CD14-positive monocyte (primary cell): ENCODE data around the gene BDKRB2. TPM values are rescaled to one million over a fixed set of nuclear protein-coding genes. Genes with fewer than 3 reads are reported as not detected.

Source experiments
- DNase-seq, 3 donors: peaks; one replicate each; pipeline ENCODE4 v3.0.0-alpha.2; 2011 to 2022
- H2AFZ ChIP-seq: 2 replicates; pipeline ENCODE4 v1.6.0; 2012; ENCODE audit warnings: mild to moderate bottlenecking, low read depth, low read length, inconsistent platforms; ENCODE audit not compliant: insufficient read depth, poor library complexity, severe bottlenecking
- H3K27ac ChIP-seq, 2 donors: 1 replicate in 1 of 2; 2 replicates in 1 of 2; pipeline ENCODE4 v1.5.1; 2012 to 2013; ENCODE audit warnings: low read length in 2 of 2, control low read depth in 1 of 2, inconsistent platforms in 1 of 2, low read depth in 1 of 2, mild to moderate bottlenecking in 1 of 2
- H3K27me3 ChIP-seq, 2 donors: one replicate each; pipeline versions ENCODE4 v1.6.0 to v1.6.1; 2011 to 2013; ENCODE audit warnings: low read length in 2 of 2; ENCODE audit not compliant: control insufficient read depth in 2 of 2, insufficient read depth in 2 of 2
- H3K36me3 ChIP-seq, 2 donors: replicated peaks in 1 of 2; 1 replicate in 1 of 2; 2 replicates in 1 of 2; pipeline versions ENCODE4 v1.5.1 to v1.6.1; 2012 to 2013; ENCODE audit warnings: low read length in 2 of 2, control low read depth in 1 of 2, inconsistent platforms in 1 of 2, mild to moderate bottlenecking in 1 of 2; ENCODE audit not compliant: insufficient read depth in 2 of 2, control insufficient read depth in 1 of 2
- H3K4me1 ChIP-seq, 2 donors: 1 replicate in 1 of 2; 2 replicates in 1 of 2; pipeline versions ENCODE4 v1.5.1 to v1.6.1; 2012 to 2013; ENCODE audit warnings: low read length in 2 of 2, control low read depth in 1 of 2, inconsistent platforms in 1 of 2, mild to moderate bottlenecking in 1 of 2, moderate library complexity in 1 of 2; ENCODE audit not compliant: insufficient read depth in 2 of 2, control insufficient read depth in 1 of 2
- H3K4me2 ChIP-seq: replicated peaks from 2 replicates; pipeline ENCODE3; 2012; ENCODE audit warnings: low read length, moderate library complexity, mild to moderate bottlenecking; ENCODE audit not compliant: poor library complexity, severe bottlenecking; ENCODE audit errors: extremely low read depth
- H3K4me3 ChIP-seq, 3 experiments: fragments of 200-600 bp in 1 of 3; sonication (generic) in 1 of 3; replicated peaks in 1 of 3; 1 replicate in 2 of 3; 2 replicates in 1 of 3; pipeline ENCODE4 v1.5.1; 2011 to 2013; ENCODE audit warnings: low read length in 3 of 3, mild to moderate bottlenecking in 3 of 3, control low read depth in 2 of 3, low read depth in 2 of 3, inconsistent platforms in 1 of 3, moderate library complexity in 1 of 3
- H3K79me2 ChIP-seq: 2 replicates; pipeline ENCODE4 v1.6.0; 2012; ENCODE audit warnings: mild to moderate bottlenecking, control low read depth, inconsistent platforms, low read length, moderate library complexity; ENCODE audit not compliant: insufficient read depth
- H3K9ac ChIP-seq: 2 replicates; pipeline ENCODE4 v1.6.0; 2017; ENCODE audit warnings: low read length, mild to moderate bottlenecking; ENCODE audit not compliant: insufficient read depth, poor library complexity, severe bottlenecking
- H3K9me3 ChIP-seq, 2 donors: replicated peaks in 1 of 2; 1 replicate in 1 of 2; 2 replicates in 1 of 2; pipeline versions ENCODE4 v1.5.1 to v1.6.1; 2012 to 2013; ENCODE audit warnings: low read length in 2 of 2, control low read depth in 1 of 2; ENCODE audit not compliant: control insufficient read depth in 1 of 2, insufficient read depth in 1 of 2
- H4K20me1 ChIP-seq: 2 replicates; pipeline ENCODE4 v1.6.0; 2012; ENCODE audit warnings: mild to moderate bottlenecking, low read length, control low read depth, moderate library complexity; ENCODE audit not compliant: insufficient read depth
- H3K27ac Mint-ChIP-seq, 7 donors: one replicate each; pipeline ENCODE4 v1.8.0; 2020; ENCODE audit warnings: mild to moderate bottlenecking in 7 of 7, mixed read lengths in 7 of 7, moderate library complexity in 6 of 7, inconsistent platforms in 2 of 7
- H3K27me3 Mint-ChIP-seq, 3 donors: one replicate each; pipeline ENCODE4 v1.8.0; 2021 to 2022; ENCODE audit warnings: low read depth in 3 of 3, mild to moderate bottlenecking in 3 of 3, mixed read lengths in 3 of 3, moderate library complexity in 3 of 3, inconsistent platforms in 1 of 3
- H3K36me3 Mint-ChIP-seq, 2 donors: one replicate each; pipeline ENCODE4 v1.8.0; 2020; ENCODE audit warnings: mixed read lengths in 2 of 2, inconsistent platforms in 1 of 2, mild to moderate bottlenecking in 1 of 2
- H3K4me1 Mint-ChIP-seq: one replicate; pipeline ENCODE4 v1.8.0; 2020; ENCODE audit warnings: mild to moderate bottlenecking, mixed read lengths
- H3K4me3 Mint-ChIP-seq, 2 donors: one replicate each; pipeline ENCODE4 v1.8.0; 2020; ENCODE audit warnings: mild to moderate bottlenecking in 2 of 2, mixed read lengths in 2 of 2, moderate library complexity in 1 of 2
- H3K9me3 Mint-ChIP-seq, 7 donors: one replicate each; pipeline ENCODE4 v1.8.0; 2020 to 2022; ENCODE audit warnings: mixed read lengths in 7 of 7, mild to moderate bottlenecking in 6 of 7, moderate library complexity in 6 of 7, inconsistent platforms in 2 of 7
- WGBS: methylation state at CpG from one replicate; pipeline ENCODE4 v1.1.5; 2013; ENCODE audit warnings: missing lambda C conversion rate; ENCODE audit not compliant: insufficient coverage; 5-methylcytosine and 5-hydroxymethylcytosine counted together
- intact Hi-C, 2 donors: fragments of 100-400 bp; cut with micrococcal nuclease; formaldehyde crosslinking; loops; one replicate each; pipeline versions ENCODE4 v1.15.0 to v1.15.1; 2023
- polyA plus RNA-seq, 3 donors: library from polyadenylated mRNA; depleted of rRNA in 1 of 3; unstranded in 2 of 3; stranded (reverse) in 1 of 3; fragments of 300-500 nt in 2 of 3; fragments of >200 nt in 1 of 3; fragmentation: Illumina TruSeq in 2 of 3; gene quantifications; 1 replicate in 2 of 3; 2 replicates in 1 of 3; pipeline ENCODE4 v1.2.3, GENCODE V29; 2012 to 2021
- TF ChIP-seq, protein P1 (sequence below): fragments of 200-600 bp; IDR thresholded peaks from one replicate; pipeline ENCODE4 v1.8.0; 2022; ENCODE audit warnings: antibody characterized with exemption, mild to moderate bottlenecking

BDKRB2 gene
- polyA plus RNA-seq, 3 donors: not detected

DNA sequence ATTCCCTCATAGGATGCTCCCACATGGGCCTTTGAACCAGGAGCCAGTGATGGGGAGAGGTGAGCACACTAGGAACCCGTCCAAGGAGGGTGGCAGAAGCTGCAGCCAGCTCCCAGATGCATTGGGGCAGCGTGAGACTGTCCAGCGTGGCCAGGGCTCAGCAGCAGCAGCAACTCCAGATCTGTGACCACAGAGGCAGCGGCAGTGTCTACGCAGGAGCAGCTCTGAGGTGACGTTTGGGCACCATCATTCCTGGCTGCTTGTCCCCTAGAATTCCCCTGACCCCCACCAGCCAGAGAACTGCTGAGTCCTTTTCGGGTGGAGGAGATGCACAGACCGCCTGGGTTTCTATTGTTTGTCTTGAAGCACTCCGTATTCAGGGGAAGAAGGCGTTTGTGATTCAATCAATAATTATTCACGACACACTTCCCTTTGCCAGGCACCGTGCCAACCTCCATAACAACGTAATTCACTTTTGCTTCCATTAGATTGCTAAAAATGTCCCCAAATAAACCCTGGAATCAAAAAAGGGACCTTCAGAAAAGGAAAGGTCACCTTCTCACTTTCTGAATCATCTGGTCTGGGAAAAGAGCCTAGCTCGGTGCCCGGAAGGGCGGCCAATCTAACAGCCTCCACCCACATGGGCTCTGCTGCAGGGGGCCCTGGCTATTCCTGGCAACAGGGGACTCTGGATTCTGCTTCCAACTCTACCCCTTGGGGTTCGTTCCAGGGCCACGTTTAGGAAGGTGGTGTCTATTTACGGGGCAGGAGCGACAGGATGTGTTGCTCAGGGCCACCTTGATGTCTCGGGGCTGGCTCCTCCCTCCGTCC is 11.4 kb upstream of the BDKRB2 start:
- H3K4me3 Mint-ChIP-seq: no peak overlapping the region
- no peaks in the 10 kb centered on the region for H3K27me3 ChIP-seq
- H3K36me3 ChIP-seq: no peaks in the 10 kb centered on the region
- H3K27ac Mint-ChIP-seq: peak overlapping the region in 1 of 7 donors; percentile 54
- peaks cover 6 to 32% (median 14%) of the 10 kb centered on the region in 3 donors for H3K27me3 Mint-ChIP-seq
- no peak overlapping the region for H3K4me2 ChIP-seq
- whole genome bisulfite sequencing: 67% methylated on average over 18 of the region's 22 CpGs
- TF ChIP-seq, protein P1, sequence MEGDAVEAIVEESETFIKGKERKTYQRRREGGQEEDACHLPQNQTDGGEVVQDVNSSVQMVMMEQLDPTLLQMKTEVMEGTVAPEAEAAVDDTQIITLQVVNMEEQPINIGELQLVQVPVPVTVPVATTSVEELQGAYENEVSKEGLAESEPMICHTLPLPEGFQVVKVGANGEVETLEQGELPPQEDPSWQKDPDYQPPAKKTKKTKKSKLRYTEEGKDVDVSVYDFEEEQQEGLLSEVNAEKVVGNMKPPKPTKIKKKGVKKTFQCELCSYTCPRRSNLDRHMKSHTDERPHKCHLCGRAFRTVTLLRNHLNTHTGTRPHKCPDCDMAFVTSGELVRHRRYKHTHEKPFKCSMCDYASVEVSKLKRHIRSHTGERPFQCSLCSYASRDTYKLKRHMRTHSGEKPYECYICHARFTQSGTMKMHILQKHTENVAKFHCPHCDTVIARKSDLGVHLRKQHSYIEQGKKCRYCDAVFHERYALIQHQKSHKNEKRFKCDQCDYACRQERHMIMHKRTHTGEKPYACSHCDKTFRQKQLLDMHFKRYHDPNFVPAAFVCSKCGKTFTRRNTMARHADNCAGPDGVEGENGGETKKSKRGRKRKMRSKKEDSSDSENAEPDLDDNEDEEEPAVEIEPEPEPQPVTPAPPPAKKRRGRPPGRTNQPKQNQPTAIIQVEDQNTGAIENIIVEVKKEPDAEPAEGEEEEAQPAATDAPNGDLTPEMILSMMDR: no peak
- H3K36me3 Mint-ChIP-seq: no peaks in the 10 kb centered on the region
- DNase-seq: no peak
- no peak overlapping the region for H3K4me3 ChIP-seq
- H3K79me2 ChIP-seq: no peaks in the 10 kb centered on the region
- no peak overlapping the region for H2AFZ ChIP-seq
- H3K27ac ChIP-seq: no peak overlapping the region
- peaks cover 3% of the 10 kb centered on the region for H3K4me1 Mint-ChIP-seq
- no peaks in the 10 kb centered on the region for H4K20me1 ChIP-seq
- no peaks in the 10 kb centered on the region for H3K4me1 ChIP-seq
- H3K9me3 ChIP-seq: no peaks in the 10 kb centered on the region
- intact Hi-C loops: no loop called here
- H3K9ac ChIP-seq: no peak overlapping the region
- peaks cover 0 to 3% (median 0%) of the 10 kb centered on the region in 7 donors for H3K9me3 Mint-ChIP-seq

DNA sequence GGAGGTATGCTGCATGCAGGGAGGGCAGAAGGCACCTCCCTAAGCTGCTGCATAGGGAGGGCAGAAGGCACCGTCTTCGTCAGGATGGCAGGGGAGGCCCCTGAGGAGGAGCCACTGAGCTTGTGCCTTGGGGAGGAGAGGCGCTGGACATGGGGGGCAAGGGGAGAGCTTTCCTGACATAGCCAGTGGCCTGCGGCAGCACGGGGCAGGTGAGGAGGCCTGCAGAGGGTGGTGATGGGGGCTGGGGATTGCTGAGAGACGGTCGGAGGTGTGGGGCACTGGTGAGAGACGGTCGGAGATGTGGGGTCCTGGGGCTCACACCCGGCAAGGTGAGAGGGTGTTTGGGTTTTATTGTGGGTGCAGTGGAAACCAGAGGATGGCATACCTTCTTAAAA is 10.4 kb upstream of the BDKRB2 start:
- H2AFZ ChIP-seq: no peak overlapping the region
- TF ChIP-seq, protein P1: no peak
- H3K4me3 ChIP-seq: no peak overlapping the region
- no peaks in the 10 kb centered on the region for H4K20me1 ChIP-seq
- H3K36me3 ChIP-seq: no peaks in the 10 kb centered on the region
- H3K27ac ChIP-seq: no peak overlapping the region
- no peak overlapping the region for H3K9ac ChIP-seq
- Mint-ChIP-seq H3K9me3 (peaks cover 0 to 3% (median 0%) of the 10 kb centered on the region in 7 donors), H3K27me3 (peaks cover 4 to 28% (median 13%) of the 10 kb centered on the region in 3 donors), H3K27ac (peak overlapping the region in 1 of 7 donors; percentile 14), H3K4me1 (peaks cover 9% of the 10 kb centered on the region), H3K4me3 (no peak overlapping the region), H3K36me3 (no peaks in the 10 kb centered on the region)
- H3K4me1 ChIP-seq: peaks cover 0 to 4% of the 10 kb centered on the region in 2 donors
- H3K79me2 ChIP-seq: no peaks in the 10 kb centered on the region
- intact Hi-C loops: no loop called here
- no peak overlapping the region for H3K4me2 ChIP-seq
- no peaks in the 10 kb centered on the region for H3K27me3 ChIP-seq
- whole genome bisulfite sequencing: 85% methylated on average over 10 of the region's 10 CpGs
- H3K9me3 ChIP-seq: no peaks in the 10 kb centered on the region
- DNase-seq: no peak
